RKO (cell line): ENCODE data around the gene NUP54.
A peak's percentile ranks its signal among the peaks of the same experiment; 100 is the strongest.

Experiments
- DNase-seq: peaks from one replicate; pipeline ENCODE4 v3.0.0-alpha.2; 2016; ENCODE audit warnings: low spot score

NUP54 gene

GRCh38 chr4:76072760-76073159 lies 75.4 kb downstream of the NUP54 start:
- no peak for DNase-seq

- DNase-seq: peak; percentile 77
Observed at GRCh38 chr4:76067652-76068286, 80.4 kb downstream of the NUP54 start.

GRCh38 chr4:76066546-76066945 lies 81.7 kb downstream of the NUP54 start:
- no peak for DNase-seq
